Ovary (tissue), 9 donors: ENCODE measurements around the gene HECTD1. TPM values are rescaled to one million over a fixed set of nuclear protein-coding genes. Genes with fewer than 3 reads are reported as not detected.

Experiments used
- DNase-seq, 5 donors: peaks; one replicate each; pipeline ENCODE4 v3.0.0-alpha.2; 2019 to 2020
- H3K27ac ChIP-seq, 2 donors: fragments of 200-600 bp; one replicate each; pipeline versions ENCODE4 v1.5.1 to v1.8.0; 2019 to 2022
- H3K27me3 ChIP-seq: fragments of 200-600 bp; one replicate; pipeline ENCODE4 v1.8.0; 2022
- H3K36me3 ChIP-seq: fragments of 200-600 bp; sonication (generic); one replicate; pipeline ENCODE4 v1.5.1; 2019
- H3K4me1 ChIP-seq: one replicate; pipeline ENCODE4 v1.8.1; 2013; ENCODE audit warnings: mild to moderate bottlenecking, moderate library complexity; ENCODE audit not compliant: insufficient read depth
- H3K4me3 ChIP-seq: fragments of 200-600 bp; sonication (generic); one replicate; pipeline ENCODE4 v1.5.1; 2017
- H3K9me3 ChIP-seq, 2 donors: fragments of 200-600 bp in 1 of 2; sonication (generic) in 1 of 2; one replicate each; pipeline versions ENCODE4 v1.5.1 to v1.8.1; 2013 to 2019; ENCODE audit warnings: mild to moderate bottlenecking in 1 of 2, moderate library complexity in 1 of 2
- CTCF ChIP-seq, 3 donors: fragments of 450-650 bp in 2 of 3; fragments of 200-600 bp in 1 of 3; IDR thresholded peaks; one replicate each; pipeline versions ENCODE4 v1.5.1 to v1.8.0; 2016 to 2022; ENCODE audit warnings: antibody characterized with exemption in 3 of 3, mild to moderate bottlenecking in 1 of 3
- EP300 ChIP-seq: sonication (generic); formaldehyde crosslinking; IDR thresholded peaks from one replicate; pipeline ENCODE4 v1.6.1; 2017; ENCODE audit warnings: antibody characterized with exemption
- POLR2A ChIP-seq: fragments of 450-650 bp; IDR thresholded peaks from one replicate; pipeline ENCODE4 v1.6.1; 2017; ENCODE audit warnings: antibody characterized with exemption, mild to moderate bottlenecking, moderate library complexity
- WGBS, 3 donors: extraction: QIAGEN DNeasy Blood & Tissue Kit in 1 of 3; methylation state at CpG; one replicate each; pipeline versions ENCODE4 v1.1.5 to v1.1.7; 2013 to 2017; 5-methylcytosine and 5-hydroxymethylcytosine counted together
- intact Hi-C, 4 donors: fragments of 100-400 bp; cut with DNase I; formaldehyde crosslinking; loops; one replicate each; pipeline versions ENCODE4 v1.11.0 to v1.15.1; 2022 to 2023
- polyA plus RNA-seq, 2 donors: library from polyadenylated mRNA; stranded (reverse); fragments of 200-250 nt in 1 of 2; fragments of 350-450 nt in 1 of 2; fragmentation: Illumina TruSeq in 1 of 2; extraction: RNeasy Lipid Tissue Mini Kit (QIAGEN cat#74804) in 1 of 2; gene quantifications; one replicate each; pipeline ENCODE4 v1.2.3, GENCODE V29; 2013 to 2014
- total RNA-seq, 7 donors: library from RNA; depleted of rRNA in 2 of 7; stranded (reverse); fragments of >200 nt in 2 of 7; fragmentation: NEBNext Ultra II Directional in 3 of 7; extraction: Animal tissue kit (Norgen Biotek cat#: 25700) in 3 of 7; gene quantifications; one replicate each; pipeline versions ENCODE4 v1.1.0 to v1.2.4, GENCODE V29; 2016 to 2023
- donor health status: DM: no; HTN: no; CAD: no; lungs with moderate emphysema.
- donor health status: DM: no; HTN: no; CAD: no.
- donor health status: Bipolar disorder and iron deficiency.
- donor health status: DM: yes; HTN: yes; CAD: no.
- donor health status: DM: no; HTN: no; CAD: no.
- donor health status: DM: yes; HTN: yes; CAD: no.

HECTD1 gene
- total and polyA plus RNA-seq, 9 donors = 59.7 to 186 (median 144) TPM

DNA sequence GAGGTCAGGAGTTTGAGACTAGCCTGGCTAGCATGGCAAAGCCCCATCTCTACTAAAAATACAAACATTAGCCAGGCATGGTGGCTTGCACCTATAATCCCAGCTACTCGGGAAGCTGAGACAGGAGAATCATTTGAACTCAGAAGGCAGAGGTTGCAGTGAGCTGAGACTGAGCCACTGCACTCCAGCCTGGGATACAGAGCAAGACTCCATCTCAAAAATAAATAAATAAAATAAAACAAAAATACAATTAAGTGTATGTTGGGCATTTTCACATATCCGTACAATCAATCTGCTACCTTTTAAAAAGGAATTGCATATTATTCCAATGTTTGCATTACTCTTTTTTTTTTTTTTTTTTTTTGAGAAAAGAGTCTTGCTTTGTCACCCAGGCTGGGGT, 47.7 kb upstream of the HECTD1 start:
- 93 to 95% (median 94%) methylated on average over 2 of the region's 2 CpGs for WGBS, 3 donors
- Histone ChIP-seq H3K4me3 (no peak overlapping the region), H3K27ac (no peak overlapping the region), H3K4me1 (no peaks in the 10 kb centered on the region), H3K27me3 (no peaks in the 10 kb centered on the region), H3K36me3 (no peaks in the 10 kb centered on the region), H3K9me3 (no peaks in the 10 kb centered on the region)
- TF ChIP-seq CTCF (IDR thresholded peaks at IDR 0.05) (no peak), EP300 (no peak), POLR2A (no peak)
- no peak for DNase-seq
- intact Hi-C loops = no loop called here

DNA sequence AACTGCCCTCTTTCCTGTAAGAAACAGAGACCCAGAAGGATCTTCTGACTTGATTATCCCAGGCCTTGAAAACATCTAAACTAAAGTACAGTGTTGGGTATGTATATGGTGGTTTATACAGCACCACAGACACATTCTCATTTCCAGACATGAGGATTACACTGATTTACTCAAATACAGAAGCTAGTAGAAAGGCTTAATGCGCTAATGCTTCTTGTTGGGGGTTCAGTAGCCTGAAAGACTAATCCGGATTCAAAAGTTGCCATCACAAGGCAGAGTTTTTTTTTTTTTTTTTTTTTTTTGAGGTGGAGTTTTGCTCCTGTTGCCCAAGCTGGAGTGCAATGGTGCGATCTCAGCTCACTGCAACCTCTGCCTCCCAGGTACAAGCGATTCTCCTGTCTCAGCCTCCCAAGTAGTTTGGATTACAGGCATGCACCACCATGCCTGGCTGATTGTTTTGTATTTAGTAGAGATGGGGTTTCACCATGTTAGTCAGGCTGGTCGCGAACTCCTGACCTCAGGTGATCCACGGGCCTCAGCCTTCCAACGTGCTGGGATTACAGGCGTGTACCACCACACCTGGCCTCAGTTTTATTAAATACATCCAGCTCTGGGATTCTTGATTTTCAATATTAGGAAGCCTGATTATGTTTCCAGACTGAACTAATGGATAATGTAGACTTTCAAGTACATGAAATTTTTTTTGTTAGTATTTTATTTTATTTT, 46.3 kb upstream of the HECTD1 start:
- Histone ChIP-seq H3K4me1 (no peaks in the 10 kb centered on the region), H3K9me3 (no peaks in the 10 kb centered on the region), H3K27ac (no peak overlapping the region), H3K27me3 (no peaks in the 10 kb centered on the region), H3K4me3 (no peak overlapping the region), H3K36me3 (no peaks in the 10 kb centered on the region)
- intact Hi-C loops = no loop called here
- WGBS, 3 donors = 93 to 95% (median 94%) methylated on average over 9 of the region's 9 CpGs
- no peak for DNase-seq
- TF ChIP-seq POLR2A (no peak), CTCF (IDR thresholded peaks at IDR 0.05) (no peak), EP300 (no peak)

- 93 to 100% (median 97%) methylated on average over 1 of the region's 1 CpG for WGBS, 3 donors
- H3K4me3 ChIP-seq = no peak overlapping the region
- intact Hi-C loops = no loop called here
These were observed 45.3 kb upstream of the HECTD1 start for GRCh38 chr14:31252865-31253264.

More at GRCh38 chr14:31252865-31253264, 45.3 kb upstream of the HECTD1 start:
- H3K27me3 ChIP-seq = no peaks in the 10 kb centered on the region
- H3K4me1 ChIP-seq = no peaks in the 10 kb centered on the region
- no peaks in the 10 kb centered on the region for H3K36me3 ChIP-seq
- DNase-seq = no peak
- H3K9me3 ChIP-seq = no peaks in the 10 kb centered on the region
- TF ChIP-seq POLR2A (no peak), EP300 (no peak), CTCF (IDR thresholded peaks at IDR 0.05) (no peak)
- H3K27ac ChIP-seq = no peak overlapping the region
